CD4-positive, alpha-beta T cell treated with Interferon alpha-2 for 1 hour (primary cell): ENCODE data around the gene ACAN.
A peak's percentile ranks its signal among the peaks of the same experiment; 100 is the strongest.

Source experiments
- DNase-seq, 2 donors: peaks; one replicate each; pipeline ENCODE4 v3.0.0-alpha.2; 2020 to 2022

Gene ACAN

DNA sequence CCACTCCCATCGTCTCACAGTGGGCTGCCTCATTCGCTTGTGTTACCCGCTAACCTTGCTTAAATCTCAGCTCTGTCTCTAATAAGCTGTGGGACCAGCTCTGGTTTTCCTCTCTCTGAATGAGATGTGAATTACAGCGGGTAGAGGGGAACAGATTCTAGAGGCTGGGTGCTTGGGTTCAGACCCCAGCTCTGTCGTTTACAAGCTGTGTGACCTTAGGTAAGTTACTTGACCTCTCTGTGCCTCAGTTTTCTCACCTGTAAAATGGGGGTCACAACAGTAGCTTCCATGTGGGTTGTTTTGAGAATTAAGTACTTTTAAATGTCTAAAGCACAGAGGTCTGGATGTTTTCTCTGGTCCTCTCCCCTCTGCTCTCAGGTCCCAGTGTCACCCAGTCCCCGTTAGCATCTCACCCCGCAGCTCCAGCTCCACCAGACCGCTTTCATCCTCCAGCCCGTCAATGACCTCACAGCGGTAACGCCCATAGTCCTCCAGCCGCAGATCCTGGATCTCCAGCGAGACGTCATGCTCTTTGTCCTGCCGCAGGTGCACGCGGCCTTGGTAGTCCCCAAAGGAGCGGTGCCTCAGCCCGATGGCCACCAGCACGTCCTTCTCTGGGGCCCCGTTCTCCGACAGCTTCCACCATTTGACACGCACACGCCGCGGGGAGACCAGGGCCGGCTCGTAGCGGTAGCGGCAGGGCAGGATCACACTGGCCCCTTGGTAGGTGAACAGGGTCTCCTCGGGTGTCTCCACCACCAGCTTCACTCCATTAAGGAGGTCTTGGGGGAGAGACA lies 77.9 kb downstream of the ACAN start:
- no peak for DNase-seq

DNA sequence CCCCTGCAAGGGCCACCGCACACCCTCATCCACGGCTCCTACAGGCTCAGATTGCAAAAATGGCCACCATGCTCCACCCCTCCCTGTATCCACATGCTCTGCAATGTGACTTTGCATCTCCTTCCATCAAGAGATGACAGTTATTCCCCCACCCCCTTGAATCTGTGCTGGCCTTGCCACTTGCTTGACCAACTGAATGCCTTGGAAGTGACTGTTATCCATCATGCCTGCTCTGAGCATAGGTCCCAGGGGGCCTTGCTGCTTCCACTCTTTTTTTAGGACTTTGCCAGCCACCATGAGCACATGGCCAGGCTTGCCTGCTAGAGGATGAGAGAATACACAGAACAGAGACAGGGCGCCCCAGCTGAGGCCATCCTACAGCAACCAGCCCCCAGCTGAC lies 78.5 kb downstream of the ACAN start:
- DNase-seq: no peak

DNA sequence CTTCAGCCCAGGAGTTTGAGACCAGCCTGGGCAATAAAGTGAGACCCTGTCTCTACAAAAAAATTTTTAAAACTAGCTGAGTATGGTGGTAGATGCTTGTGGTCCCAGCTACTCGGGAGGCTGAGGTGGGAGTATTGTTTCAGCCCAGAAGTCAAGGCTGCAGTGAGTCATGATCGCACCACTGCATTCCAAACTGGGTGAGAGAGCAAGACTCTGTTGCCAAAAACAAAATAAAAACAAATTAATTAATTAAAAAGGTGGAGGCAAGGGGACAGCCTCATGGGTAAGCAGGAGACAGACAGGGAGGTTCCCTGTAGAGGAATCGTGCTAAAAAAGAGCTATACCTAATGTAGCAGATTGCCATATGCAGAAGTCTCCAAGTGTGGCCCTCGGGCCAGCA lies 79.5 kb downstream of the ACAN start:
- no peak for DNase-seq

DNA sequence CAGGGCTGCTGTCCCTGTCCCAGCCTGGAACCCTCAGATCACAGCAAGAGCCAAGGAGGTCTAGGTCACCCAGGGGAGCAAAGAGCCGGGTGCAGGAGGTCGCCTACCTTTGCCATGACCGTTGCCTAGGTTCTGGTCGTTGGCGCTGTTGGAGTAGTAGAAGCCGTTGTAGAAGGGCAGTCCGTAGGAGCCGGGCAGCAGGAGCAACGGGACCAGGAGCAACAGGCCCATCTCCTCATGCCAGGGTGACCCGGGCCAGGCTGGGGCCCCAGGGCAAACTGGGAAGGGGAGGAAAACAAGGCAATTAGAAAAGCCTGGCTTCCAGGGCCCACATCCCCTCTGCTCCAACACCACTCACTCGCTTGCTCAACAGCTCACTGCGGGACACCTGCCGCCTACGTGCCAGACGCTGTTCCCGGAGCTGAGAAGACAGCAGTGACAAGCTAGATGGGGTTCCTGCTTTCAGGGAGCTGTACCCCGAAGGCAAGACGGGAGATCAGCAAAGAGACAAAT lies 83.9 kb downstream of the ACAN start:
- DNase-seq: no peak

DNA sequence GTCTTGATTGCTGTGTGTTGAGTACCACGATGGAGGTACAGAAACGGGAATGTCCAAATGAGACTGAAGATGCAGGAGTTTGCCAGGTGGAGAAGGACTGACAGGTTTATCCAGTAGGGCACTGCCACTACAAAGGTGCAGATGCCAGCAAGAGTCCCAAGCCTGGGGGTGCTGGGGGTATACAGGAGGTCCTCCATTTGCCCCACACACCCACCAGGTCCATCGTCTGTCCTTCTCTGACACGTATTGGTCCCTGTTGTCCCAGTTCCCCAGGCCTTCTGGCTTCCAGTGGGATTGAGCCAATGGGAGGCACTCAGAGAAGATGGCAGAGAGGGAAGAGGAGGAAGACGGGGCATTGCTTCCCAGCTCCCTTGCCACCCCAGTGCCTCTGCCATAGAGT lies 85.5 kb downstream of the ACAN start:
- DNase-seq: no peak

DNA sequence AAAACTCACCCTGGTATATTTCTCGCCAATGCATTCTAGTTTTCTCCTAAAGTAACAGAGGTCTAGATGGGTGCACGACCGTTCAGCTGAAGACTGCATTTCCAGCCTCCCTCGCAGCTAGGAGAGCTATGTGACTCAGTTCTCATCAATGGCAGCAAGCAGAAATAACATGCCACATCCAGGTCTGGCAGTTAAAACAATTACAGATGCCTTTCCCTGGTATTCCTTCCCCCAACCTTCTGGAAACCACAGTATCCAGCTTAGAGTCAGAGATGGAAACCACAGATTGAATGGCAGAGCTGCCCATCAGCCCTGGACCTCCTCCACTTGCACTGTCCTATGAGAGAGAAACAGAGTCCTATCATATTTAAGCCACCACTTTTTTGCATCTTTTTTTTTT lies 87.3 kb downstream of the ACAN start:
- DNase-seq: no peak

DNA sequence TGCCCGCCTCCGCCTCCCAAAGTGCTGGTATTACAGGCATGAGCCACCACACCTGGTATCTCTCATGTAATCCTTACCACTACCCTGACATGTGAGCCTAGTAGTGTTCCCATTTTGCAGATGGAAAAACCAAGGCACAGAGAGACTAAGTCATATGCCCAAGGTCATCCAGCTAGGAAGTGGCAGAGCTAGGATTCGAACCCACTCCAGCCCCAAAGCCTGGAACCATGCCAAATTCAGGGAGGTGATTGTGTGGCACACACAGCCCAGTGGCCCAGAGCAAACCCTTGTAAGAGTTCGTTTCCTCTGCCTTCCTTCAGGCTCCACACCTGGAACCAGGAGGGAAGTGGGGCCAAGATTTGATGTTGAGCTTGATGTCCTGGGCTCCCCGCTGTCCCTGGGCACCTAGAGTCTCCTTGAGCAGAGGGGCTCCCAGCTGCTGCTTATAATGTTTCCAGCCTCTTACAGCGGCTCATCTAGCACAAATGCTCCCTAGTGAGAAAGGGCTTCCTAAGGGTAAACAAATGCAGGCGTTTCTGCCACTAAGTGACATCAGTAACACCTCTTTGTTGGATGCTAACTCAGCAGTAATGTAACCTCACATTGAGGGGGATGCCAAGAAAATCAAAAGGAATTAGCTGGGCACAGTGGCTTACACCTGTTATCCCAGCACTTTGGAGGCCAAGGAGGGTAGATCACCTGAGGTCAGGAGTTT lies 88.5 kb downstream of the ACAN start:
- no peak for DNase-seq

- peak; percentile 84 to 91 for DNase-seq
Observed at GRCh38 chr15:88894348-88894818, 91.1 kb downstream of the ACAN start.

GRCh38 chr15:88894819-88895767 lies 91.9 kb downstream of the ACAN start, which contains the start of gene HAPLN3:
HAPLN3 (minus strand) TSS chr15:88895544; CDS start chr15:88887298, 8,246 bp downstream.
- peak; percentile 79 to 88 for DNase-seq

- DNase-seq: no peak
Observed at GRCh38 chr15:88896333-88897033, 93.2 kb downstream of the ACAN start.

DNA sequence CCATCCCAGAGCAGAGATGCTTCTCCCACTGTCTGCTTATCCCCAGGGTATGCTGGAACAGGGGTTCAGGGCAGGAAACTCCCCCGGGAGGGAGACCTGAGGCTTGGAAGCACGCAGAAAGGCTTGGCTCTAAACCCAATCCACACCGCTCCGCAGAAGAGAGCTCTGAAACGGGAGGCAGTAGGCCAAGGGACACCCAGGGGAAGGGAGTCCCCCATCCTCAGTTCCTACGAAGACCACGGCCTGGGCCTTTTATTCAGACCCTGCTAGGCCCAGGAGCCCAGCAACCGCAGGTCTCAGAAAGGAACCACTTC lies 93.9 kb downstream of the ACAN start:
- DNase-seq: no peak

DNA sequence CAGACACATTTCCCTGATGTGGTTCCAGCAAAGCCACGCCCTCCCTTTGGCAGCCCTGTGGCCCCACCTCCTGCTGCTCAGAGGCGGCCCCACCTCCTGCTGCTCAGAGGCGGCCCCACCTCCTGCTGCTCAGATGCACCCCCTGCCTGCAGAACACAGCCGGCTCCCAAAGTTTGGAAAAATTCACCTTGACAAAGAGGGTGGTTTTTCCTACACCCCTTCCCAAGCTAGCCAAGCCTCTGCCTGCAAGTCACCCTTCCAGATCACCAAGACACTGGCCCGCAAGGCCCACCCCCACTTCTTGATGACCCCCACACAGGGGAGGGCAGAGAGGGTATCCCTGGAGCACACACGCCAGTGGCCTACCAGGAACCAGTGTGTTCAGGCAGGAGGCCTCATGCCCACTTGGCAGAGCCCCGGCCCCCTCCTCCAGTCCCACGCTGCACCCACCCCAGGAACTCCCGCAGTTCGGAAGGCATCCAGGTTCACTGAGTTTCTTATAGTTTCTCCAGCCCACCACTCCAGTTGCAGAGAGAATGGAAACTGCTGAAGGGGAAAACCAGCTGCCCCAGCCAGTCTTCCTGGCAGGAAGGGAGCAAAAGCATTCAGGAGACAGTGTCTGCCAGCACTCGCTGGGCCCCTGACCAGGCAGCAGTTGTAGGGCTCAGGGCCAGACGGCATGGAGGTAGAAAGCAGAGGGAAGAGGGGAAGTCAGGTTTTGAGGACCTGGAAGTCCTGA lies 94.4 kb downstream of the ACAN start:
- peak; percentile 74 to 92 for DNase-seq

- no peak for DNase-seq
Observed at GRCh38 chr15:88898736-88899135, 95.5 kb downstream of the ACAN start.

- no peak for DNase-seq
Observed at GRCh38 chr15:88899251-88899650, 96.0 kb downstream of the ACAN start.

- no peak for DNase-seq
Observed at GRCh38 chr15:88900309-88900981, 97.2 kb downstream of the ACAN start.

DNA sequence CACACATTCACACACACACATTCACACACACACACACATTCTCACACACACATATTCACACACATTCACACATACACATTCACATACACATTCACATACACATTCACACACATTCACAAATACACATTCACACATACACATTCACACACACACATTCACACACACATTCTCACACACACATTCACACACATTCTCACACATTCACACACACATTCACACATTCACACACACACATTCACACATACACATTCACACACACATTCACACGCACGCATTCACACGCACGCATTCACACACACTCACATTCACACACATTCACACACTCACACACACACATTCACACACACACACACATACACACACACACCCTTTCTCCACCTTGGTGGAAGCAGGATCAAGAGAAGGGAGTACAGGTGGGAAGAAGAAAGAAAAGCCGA lies 97.8 kb downstream of the ACAN start:
- DNase-seq: no peak

DNA sequence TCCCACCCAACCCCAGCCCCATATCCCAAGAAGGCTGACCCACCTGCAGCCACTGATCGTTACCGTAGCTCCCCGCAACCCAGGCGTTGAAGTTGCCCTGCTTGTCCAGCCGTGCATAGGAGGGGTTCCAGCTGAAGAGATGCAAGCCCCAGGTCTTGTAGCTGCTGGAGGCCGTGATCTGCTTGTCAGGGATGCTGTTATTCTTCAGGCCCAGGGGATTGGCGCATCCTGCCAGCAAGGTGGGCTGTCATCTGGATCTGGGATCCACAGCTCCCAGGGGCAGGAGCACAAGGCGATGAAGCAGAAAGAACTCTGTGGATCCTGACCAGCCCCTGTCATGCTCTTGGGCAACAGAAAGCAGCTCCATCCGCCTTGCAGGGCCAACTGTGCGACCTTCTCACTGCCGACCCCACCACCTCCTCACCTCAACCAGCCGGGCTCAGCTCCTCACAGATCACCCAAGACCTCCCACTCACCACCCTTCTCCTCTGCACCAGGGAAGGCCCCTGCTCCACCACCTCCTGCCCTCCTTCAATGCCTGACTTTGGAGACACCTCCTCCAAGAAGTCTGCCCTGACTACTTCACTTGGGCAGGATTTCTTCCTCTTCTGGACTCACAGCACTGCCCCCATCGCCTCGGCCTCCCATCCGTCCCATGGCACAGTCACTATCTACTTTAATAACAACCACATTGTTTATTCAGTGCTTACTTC lies 98.4 kb downstream of the ACAN start:
- no peak for DNase-seq

GRCh38 chr15:88902221-88902835 lies 99.1 kb downstream of the ACAN start:
- DNase-seq: no peak

DNA sequence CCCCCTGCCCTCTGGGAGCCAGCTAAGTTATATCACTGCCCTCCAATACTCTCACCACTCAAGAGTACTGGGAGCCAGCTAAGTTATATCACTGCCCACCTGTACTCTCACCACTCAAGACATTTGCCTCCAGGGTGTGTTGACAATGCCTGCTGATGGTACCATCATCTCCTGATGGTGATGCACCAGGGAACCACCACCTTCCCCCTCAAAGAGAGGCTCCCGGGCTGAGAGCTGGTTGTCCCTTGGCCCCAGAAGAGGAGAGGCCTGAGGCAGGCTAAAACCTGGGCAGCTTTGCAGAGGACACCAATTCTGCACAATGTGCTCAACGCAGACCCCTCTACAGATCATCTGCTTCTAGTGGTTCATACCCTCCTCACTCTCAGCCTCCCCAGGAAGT lies 99.6 kb downstream of the ACAN start:
- DNase-seq: no peak

- no peak for DNase-seq
Observed at GRCh38 chr15:88904257-88904623, 101.0 kb downstream of the ACAN start.
